Endothelial cell (in vitro differentiated cells): Measurements from ENCODE around the gene TTLL13. TPM values are rescaled to one million over a fixed set of nuclear protein-coding genes. Genes with fewer than 3 reads are reported as not detected.

Source experiments
- DNase-seq: peaks from one replicate; pipeline ENCODE4 v3.0.0; 2021; ENCODE audit warnings: low spot score
- H3K27ac Mint-ChIP-seq: one replicate; pipeline ENCODE4 v1.8.0; 2021; ENCODE audit warnings: mixed read lengths, inconsistent platforms; ENCODE audit not compliant: unreplicated experiment
- H3K27me3 Mint-ChIP-seq: one replicate; pipeline ENCODE4 v1.8.0; 2021; ENCODE audit warnings: mild to moderate bottlenecking, moderate library complexity, mixed read lengths, inconsistent platforms; ENCODE audit not compliant: unreplicated experiment
- H3K36me3 Mint-ChIP-seq: one replicate; pipeline ENCODE4 v1.8.0; 2021; ENCODE audit warnings: mild to moderate bottlenecking, low read depth, mixed read lengths, inconsistent platforms; ENCODE audit not compliant: unreplicated experiment
- H3K4me1 Mint-ChIP-seq: one replicate; pipeline ENCODE4 v1.8.0; 2021; ENCODE audit warnings: mild to moderate bottlenecking, mixed read lengths, inconsistent platforms; ENCODE audit not compliant: unreplicated experiment
- H3K4me3 Mint-ChIP-seq: one replicate; pipeline ENCODE4 v1.8.0; 2021; ENCODE audit warnings: mild to moderate bottlenecking, mixed read lengths, inconsistent platforms; ENCODE audit not compliant: unreplicated experiment
- H3K9me3 Mint-ChIP-seq: one replicate; pipeline ENCODE4 v1.8.0; 2021; ENCODE audit warnings: mixed read lengths, inconsistent platforms; ENCODE audit not compliant: unreplicated experiment
- CTCF ChIP-seq: fragments of 200-600 bp; sonication (generic); IDR thresholded peaks from one replicate; pipeline ENCODE4 v1.5.0; 2021; ENCODE audit warnings: antibody characterized with exemption; ENCODE audit not compliant: unreplicated experiment
- total RNA-seq: library from RNA; stranded (reverse); fragmentation: NEBNext Ultra II Directional; extraction: Animal tissue kit (Norgen Biotek cat#: 25700); gene quantifications from one replicate; pipeline ENCODE4 v1.2.1, GENCODE V29; 2021; ENCODE audit not compliant: unreplicated experiment

Gene TTLL13
- total RNA-seq, 1 donor from 2014 or later = not detected

GRCh38 chr15:90231028-90232017 is 18.0 kb upstream of the TTLL13 start:
- no peak for TF ChIP-seq CTCF
- DNase-seq = no peak
- H3K27me3 Mint-ChIP-seq = peaks cover 1% of the 10 kb centered on the region
- H3K27ac Mint-ChIP-seq = no peak overlapping the region
- H3K4me1 Mint-ChIP-seq = peaks cover 14% of the 10 kb centered on the region
- no peak overlapping the region for H3K4me3 Mint-ChIP-seq
- H3K36me3 Mint-ChIP-seq = peaks cover 15% of the 10 kb centered on the region
- no peaks in the 10 kb centered on the region for H3K9me3 Mint-ChIP-seq

DNA sequence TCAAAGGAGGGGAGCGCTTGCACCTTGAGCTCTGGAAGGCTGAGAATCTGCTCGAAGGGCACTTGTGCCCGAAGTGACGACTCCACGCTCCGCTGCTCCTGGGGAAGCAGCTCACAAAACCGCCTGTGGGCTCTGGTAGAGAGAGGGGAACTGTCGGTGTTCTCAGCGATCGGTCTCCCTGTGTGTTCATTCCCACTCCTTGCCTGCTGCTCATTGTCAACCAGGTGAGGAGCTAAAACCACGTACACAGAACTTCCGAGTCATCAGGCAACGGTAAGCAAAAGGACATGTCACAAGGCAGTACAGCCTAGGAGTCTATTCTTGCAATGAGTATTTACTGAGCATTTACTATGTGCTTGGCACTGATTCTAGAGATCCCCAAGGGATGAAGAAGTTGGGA is 17.2 kb upstream of the TTLL13 start:
- no peak for TF ChIP-seq CTCF
- H3K9me3 Mint-ChIP-seq = no peaks in the 10 kb centered on the region
- H3K27ac Mint-ChIP-seq = peak overlapping the region; percentile 18
- H3K36me3 Mint-ChIP-seq = peaks cover 15% of the 10 kb centered on the region
- DNase-seq = no peak
- peaks cover 14% of the 10 kb centered on the region for H3K4me1 Mint-ChIP-seq
- no peak overlapping the region for H3K4me3 Mint-ChIP-seq
- H3K27me3 Mint-ChIP-seq = peaks cover 1% of the 10 kb centered on the region

- H3K4me3 Mint-ChIP-seq = peak overlapping the region; percentile 80
- peaks cover 14% of the 10 kb centered on the region for H3K4me1 Mint-ChIP-seq
- H3K36me3 Mint-ChIP-seq = peaks cover 15% of the 10 kb centered on the region
- peak overlapping the region; percentile 48 for H3K27ac Mint-ChIP-seq
- H3K27me3 Mint-ChIP-seq = peaks cover 1% of the 10 kb centered on the region
- TF ChIP-seq CTCF = no peak
- H3K9me3 Mint-ChIP-seq = no peaks in the 10 kb centered on the region
- DNase-seq = no peak
These were observed 16.4 kb upstream of the TTLL13 start for GRCh38 chr15:90232941-90233386.

DNA sequence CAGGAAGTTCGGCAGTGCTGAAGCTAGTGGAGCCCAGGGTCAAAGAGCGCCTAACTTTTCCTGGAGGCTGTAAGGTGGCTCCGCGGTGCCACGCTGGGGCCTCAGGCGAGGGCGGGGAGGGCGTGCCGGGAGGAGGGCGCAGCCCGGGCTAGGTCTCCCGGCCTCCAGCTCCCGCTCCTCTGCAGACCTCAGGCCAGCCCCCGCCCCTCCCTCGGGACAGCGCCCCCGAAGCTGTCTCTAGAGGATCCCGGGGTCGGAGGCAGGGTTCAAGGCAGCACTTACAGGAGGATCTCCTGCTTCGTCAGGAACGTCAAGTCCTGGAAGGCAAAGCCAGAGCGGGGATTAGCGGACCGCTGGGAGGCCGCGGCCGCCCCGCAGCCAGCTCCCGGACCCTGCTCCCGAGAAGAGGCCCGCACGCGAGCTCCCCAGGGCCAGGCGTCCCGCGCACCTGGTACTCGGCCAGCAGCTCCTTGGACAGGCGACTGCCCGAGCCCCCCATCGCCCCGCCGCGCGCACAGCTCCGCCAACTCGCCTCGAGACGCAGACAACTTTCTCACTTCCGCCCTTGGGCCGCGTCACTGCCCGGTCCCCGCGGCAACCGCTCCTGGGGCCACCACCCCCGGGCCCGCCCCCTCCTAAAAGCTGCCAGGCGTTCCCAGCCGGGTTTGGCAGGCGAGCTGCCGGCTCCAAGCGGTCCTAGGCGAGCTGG is 15.8 kb upstream of the TTLL13 start, which contains the start of gene CIB1:
Gene CIB1, minus strand, starts transcription at position 555 of the 709 bp plus-strand sequence. Its CDS starts 56 bp downstream, at position 499.
- peak; percentile 82 for DNase-seq
- no peak for TF ChIP-seq CTCF
- peaks cover 14% of the 10 kb centered on the region for H3K4me1 Mint-ChIP-seq
- peak within 1 kb of the TSS; percentile 89 for H3K4me3 Mint-ChIP-seq
- H3K36me3 Mint-ChIP-seq = peaks cover 15% of the 10 kb centered on the region
- peaks cover 1% of the 10 kb centered on the region for H3K27me3 Mint-ChIP-seq
- H3K9me3 Mint-ChIP-seq = no peaks in the 10 kb centered on the region
- H3K27ac Mint-ChIP-seq = peak within 1 kb of the TSS; percentile 48
